HG03342 (cell line): ENCODE results near the gene ALDH3A2.
"Not testable (repeated sequence)": the region's sequence is repeated elsewhere in the genome, so short reads cannot be mapped to it uniquely, and the experiment has no call there.

ENCODE experiments used
- ATAC-seq: cut with Tn5 transposase; IDR thresholded peaks from one replicate; pipeline ENCODE4 v1.9.1; 2021; ENCODE audit warnings: mild to moderate bottlenecking, moderate library complexity; ENCODE audit not compliant: unreplicated experiment

Gene ALDH3A2

DNA sequence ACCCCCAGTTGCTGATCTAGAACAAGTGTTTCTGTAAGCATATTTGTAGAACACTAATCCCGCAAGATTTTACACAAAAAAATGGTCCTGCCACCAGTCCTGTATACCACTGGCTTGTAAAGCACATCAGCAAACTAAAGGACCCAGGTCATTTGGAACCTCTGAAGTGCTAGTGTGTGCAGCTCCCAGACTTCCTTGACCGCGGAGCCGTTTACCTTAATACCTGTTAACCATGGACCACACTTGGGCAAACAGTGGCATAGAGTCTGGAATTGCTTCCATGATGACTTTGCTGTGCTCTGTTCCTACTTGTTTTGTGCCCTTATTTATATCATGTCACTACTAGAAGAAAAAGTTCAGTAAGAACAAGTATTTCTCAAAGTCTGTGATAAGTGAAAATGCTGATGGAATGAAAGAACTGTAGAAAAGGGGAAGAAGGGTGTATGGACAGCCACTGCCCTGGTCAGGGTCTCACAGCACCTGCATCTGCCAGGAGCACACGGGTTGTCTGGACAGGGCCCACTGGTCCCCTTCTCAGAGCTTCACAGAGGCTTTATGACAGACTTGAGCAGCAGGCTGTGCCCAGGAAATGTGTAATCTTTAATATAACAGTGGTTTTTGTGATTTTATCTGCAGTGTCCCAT, 29.3 kb downstream of the ALDH3A2 start:
- no peak for ATAC-seq

GRCh38 chr17:19678581-19679453, 30.3 kb downstream of the ALDH3A2 start:
- ATAC-seq, result no peak

DNA sequence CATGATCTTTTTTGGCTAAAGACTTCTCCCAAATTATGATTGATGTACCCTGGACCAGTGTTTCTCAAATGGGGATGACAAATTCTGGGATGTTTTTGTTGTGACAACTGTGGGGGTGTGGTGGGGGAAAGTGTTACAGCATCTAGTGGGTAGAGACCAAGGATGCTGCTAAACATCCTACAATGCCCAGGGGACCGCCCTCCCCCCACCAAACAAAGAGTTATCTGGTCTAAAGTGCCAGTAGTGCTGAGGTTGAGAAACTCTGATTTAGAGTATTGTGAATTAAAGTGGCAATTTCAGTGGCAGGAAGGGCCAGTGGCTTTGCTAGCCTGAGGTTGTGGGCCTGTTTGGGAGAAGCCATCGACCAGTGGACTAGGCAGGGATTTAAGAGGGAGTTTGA, 34.6 kb downstream of the ALDH3A2 start:
- ATAC-seq, result no peak

DNA sequence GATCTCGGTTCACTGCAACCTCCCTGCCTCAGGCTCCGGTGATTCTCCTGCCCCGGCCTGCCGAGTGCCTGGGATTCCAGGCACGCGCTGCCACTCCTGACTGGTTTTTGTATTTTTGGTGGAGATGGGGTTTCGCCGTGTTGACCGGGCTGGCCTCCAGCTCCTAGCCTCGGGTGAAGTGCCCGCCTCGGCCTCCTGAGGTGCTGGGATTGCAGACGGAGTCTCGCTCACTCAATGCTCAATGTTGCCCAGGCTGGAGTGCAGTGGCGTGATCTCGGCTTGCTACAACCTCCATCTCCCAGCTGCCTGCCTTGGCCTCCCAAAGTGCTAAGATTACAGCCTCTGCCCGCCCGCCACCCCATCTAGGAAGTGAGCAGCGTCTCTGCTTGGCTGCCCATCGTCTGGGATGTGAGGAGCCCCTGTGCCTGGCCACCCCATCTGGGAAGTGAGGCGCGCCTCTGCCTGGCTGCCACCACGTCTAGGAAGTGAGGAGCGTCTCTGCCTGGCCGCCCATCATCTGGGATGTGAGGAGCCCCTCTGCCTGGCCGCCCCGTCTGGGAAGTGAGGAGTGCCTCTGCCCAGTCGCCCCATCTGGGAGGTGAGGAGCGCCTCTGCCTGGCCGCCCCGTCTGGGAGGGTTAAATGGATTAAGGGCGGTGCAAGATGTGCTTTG, 36.5 kb downstream of the ALDH3A2 start:
- not testable (repeated sequence) for ATAC-seq

DNA sequence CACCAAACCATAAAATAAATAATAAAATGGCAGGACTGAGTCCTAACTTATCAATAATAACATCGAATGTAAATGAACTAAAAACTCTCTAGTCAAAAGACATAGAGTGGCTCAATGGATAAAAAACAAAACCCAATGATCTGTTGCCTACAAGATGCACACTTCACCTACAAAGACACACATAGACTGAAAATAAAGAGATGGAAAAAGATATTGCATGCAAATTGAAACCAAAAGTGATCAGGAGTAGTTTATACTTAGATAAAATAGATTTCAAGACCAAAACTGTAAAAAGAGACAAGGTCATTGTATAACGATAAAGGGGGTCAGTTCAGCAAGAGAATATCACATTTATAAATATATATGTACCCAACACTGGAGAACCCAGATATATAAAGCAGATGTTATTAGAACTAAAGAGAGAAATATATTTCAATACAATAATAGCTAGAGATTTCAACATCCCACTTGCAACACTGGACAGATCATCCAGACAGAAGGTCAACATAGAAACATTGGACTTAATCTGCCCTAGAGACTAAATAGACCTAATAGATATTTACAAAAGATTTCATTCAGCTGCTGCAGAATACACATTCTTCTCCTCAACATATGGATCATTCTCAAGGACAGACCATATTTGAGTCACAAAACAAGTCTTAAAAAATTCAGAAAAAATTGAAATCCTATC, 38.0 kb downstream of the ALDH3A2 start:
- ATAC-seq, result no peak

GRCh38 chr17:19702217-19702641, 53.7 kb downstream of the ALDH3A2 start:
- no peak for ATAC-seq

- ATAC-seq, result no peak
Measured at GRCh38 chr17:19703106-19703827, 54.7 kb downstream of the ALDH3A2 start.

- ATAC-seq, result no peak
Measured at GRCh38 chr17:19703828-19704613, 55.5 kb downstream of the ALDH3A2 start.

DNA sequence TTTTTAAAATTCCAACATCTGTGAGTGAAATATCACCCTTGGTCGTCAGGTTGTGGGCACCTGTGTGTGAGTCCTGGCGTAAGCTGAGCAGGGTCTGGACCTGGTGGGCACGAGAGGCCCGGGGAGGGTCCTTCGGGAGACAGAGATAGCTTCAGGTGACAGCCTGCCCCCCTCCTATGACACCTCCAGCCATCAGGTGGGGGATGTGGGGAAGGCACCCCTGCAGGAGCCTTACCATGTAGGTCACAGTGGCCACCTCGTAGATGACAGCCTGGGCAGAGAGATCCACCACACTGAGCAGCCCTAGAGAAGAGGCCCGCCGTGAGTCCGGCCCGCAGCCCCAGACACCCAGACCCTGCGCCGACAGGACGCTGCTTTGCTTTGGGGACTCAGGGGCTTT, 56.6 kb downstream of the ALDH3A2 start:
- no peak for ATAC-seq

- ATAC-seq, result no peak
Measured at GRCh38 chr17:19705771-19706770, 57.5 kb downstream of the ALDH3A2 start.

- no peak for ATAC-seq
Measured at GRCh38 chr17:19706791-19707727, 58.5 kb downstream of the ALDH3A2 start.

DNA sequence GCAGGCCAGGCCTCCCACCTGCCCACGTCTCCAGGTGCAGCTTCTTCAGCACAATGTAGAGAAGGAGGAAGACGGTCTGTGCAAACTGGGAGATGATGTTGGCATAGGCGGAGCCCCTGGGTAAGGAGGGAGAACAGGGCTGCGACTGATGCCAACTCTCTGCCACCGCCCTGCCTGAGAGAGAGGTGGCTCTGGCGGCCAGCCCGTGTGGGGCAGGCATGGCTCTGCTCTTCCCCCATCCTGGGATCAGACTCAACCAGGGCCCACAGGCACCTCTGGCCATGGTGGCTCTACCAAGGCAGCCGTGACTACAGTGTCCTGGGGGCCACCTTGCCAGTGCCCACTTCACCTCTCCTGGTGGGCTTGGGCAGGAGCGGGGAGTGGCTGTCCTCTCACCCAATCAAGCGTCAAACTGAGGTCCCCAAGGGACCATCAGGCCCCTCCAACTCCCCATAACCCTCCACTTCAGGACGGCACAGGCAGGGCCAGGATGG, 59.2 kb downstream of the ALDH3A2 start:
- no peak for ATAC-seq

GRCh38 chr17:19708431-19709175, 60.1 kb downstream of the ALDH3A2 start:
- ATAC-seq, result no peak

- no peak for ATAC-seq
Measured at GRCh38 chr17:19709841-19710240, 61.3 kb downstream of the ALDH3A2 start.

DNA sequence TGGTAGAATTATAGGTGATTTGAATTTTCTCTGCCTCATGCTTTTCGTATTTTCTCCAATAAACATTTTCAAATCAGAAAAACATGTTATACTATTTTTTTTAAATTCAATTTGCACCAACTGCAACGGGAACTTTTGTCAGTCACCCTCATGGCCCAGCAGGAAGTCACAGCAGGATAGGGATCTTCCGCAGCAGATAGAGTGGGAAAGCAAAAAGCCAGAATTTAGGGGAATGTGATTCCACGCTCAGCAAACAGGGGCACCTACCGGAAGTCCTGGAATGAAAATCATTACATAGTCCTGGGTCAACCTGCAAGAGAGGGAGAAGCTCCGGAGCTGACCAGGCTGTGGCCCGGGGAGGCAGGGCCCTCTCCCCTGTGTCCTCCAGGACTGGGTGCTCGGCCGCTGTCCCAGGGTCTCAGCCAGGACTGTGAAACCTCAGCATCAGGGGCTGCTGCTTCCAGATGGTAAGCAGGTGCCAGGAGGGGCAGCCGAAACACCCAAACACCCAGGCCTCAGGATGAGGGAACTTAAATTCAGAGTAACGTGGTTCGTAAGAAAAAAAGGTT, 64.0 kb downstream of the ALDH3A2 start:
- ATAC-seq, result no peak

GRCh38 chr17:19713462-19713861, 64.9 kb downstream of the ALDH3A2 start:
- no peak for ATAC-seq
